ENCODE data around the gene GPR84.

GPR84 gene

GRCh38 chr12:54325442-54326109, 38.7 kb downstream of the GPR84 start:
- peak; percentile 21 for DNase-seq (ENCODE audit: low read depth)

DNA sequence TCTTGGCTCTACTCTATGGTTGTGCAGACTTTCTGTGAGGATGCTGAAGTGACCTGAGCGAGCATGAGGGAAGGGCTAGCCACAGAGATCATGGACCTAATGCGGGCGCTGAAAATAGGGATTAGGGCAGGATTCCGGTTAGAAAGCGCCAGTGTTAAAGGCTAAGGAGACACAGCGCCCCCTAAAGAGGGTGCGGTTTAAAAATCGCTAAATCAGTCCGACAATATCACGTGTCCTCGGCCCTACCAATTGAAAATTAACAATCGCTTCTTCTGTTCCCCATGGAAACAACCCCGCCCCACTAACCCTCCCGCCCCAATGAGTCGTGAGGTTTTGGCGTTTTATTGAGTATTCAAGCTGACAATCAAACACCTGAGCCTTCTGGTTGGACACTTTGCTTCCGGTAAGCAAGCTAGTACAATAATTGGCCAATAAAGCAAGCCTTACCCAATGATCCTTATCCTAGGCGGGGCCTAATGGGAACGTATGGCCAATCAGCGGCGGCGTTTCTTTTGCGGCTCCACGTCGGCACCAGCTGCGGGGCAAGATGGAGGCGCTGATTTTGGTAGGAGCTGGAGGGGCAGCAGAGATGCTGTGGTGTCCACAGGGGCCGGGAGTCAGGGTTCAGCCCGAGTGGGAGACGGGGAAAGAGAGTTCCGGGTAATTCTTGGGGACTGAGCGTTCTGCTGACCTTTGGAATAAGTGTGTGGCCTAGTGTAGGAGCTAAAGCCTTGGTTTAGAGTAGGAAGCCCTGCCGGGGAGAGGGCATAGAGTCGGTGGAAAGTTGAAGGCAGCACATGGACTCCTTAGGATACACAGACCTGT, 39.5 kb downstream of the GPR84 start, which contains the start of gene COPZ1:
TSS of gene COPZ1 (plus strand) at position 515 of the 825 bp plus-strand sequence. CDS start at position 548, 33 bp downstream.
- peak; percentile 100 for DNase-seq (ENCODE audit: low read depth)

DNA sequence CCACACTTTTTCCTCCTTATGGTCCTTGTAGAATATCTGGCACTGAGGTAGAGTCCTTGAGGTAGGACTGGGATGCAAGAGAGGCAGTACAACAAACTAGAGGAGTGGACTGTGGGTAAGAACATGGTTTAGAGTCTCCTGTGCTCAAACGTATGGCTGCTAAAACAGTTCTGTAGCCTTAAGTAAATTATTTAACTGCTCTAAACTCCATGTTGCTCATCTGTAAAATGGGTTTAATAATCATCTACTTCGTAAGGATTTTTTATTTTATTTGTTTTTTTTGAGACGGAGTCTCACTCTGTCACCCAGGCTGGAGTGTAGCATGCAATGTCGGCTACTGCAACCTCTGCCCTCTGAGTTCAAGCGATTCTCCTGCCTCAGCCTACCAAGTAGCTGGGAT, 42.9 kb downstream of the GPR84 start:
- no peak for DNase-seq (ENCODE audit: low read depth)

Measured in EH (cell line).